GM18909 (cell line): ENCODE measurements around the gene FOXP1.

Source experiments
- ATAC-seq: cut with Tn5 transposase; IDR thresholded peaks from one replicate; pipeline ENCODE4 v1.9.1; 2021; ENCODE audit warnings: mild to moderate bottlenecking; ENCODE audit not compliant: unreplicated experiment, poor library complexity

Gene FOXP1

DNA sequence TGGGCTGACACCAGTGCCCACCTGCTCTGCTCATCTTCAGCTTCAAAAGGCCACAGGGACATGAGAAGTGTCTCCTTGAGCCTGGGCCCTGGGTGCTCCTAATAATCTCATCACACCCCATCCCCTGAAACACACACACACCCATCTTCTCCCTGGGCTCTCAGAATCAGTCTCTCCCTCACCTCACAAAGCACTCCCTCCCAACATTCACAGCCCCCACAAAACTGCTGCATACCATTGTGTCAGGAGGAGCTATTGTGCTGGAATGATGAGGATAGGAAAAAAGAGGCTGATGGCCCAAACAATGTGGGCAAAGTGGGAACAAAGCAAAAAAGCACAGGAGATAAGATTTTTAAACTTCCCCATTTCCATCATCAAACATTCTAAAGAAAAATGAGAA is 16.8 kb downstream of the FOXP1 start:
- no peak for ATAC-seq

- ATAC-seq, result no peak
Measured at GRCh38 chr3:71565976-71566375, 17.6 kb downstream of the FOXP1 start.

DNA sequence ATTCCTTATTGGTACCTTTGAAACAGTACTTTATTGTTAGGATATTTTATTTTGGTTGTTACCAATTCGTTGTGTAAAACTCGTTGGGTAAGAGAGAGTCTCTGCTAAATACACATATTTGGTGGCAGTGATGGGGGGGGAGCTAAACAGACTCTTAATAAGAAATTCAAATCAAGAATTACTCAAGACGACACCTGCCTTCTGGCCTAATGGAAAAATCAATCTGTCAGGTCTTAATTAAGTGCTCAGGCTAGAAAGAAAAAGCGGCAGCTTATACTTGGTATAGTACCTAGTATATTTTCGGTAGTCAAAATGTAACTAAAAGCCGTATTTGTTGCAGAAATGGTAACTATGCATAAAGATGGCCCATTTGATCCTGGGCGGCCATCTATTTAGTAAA is 18.2 kb downstream of the FOXP1 start:
- no peak for ATAC-seq

GRCh38 chr3:71564361-71564760 is 19.2 kb downstream of the FOXP1 start:
- peak; percentile 47 for ATAC-seq

- peak; percentile 91 for ATAC-seq
Measured at GRCh38 chr3:71563827-71564226, 19.7 kb downstream of the FOXP1 start.

- no peak for ATAC-seq
Measured at GRCh38 chr3:71562938-71563337, 20.6 kb downstream of the FOXP1 start.

DNA sequence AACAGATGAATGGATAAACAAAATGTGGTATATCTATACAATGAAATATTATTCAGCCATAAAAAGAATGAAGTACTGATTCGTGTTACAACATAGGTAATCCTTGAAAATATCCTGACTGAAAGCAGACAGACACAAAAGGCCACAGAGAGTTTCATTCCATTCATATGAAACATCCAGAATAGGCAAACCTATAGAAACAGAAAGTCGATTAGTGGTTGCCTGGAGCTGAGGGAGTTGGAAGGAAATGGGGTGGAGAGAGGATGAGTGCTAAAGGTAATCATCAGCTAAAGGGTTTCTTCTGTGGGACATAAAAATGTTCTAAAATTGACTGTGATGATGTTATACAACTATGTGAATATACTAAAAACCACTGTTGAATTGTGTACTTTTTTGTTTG is 22.9 kb downstream of the FOXP1 start:
- no peak for ATAC-seq

DNA sequence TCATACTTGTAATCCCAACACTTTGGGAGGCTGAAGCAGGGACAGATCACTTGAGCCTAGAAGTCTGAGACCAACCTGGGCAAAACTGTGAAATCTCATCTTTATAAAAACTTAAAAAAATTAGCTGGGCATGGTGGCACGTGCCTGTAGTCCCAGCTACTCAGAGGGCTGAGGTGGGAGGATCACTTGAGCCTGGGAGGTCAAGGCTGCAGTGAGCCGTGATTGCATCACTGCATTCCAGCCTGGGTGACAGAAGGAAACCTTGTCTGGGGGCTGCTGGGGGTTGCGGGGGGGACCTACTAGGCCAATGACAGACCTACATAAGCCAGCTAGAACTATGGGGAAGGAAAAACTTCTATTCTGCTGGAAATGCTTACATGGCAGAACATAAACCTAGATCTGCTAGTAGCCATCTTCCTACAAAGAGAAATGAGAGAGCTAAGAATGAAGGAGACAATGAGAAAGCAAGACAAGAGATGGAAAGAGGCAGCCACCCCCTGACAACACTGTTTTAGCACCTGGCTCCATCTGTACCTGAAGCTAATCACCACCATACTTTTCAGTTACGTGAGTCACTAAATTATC is 23.9 kb downstream of the FOXP1 start:
- no peak for ATAC-seq

GRCh38 chr3:71559021-71559420 is 24.5 kb downstream of the FOXP1 start:
- no peak for ATAC-seq

GRCh38 chr3:71554649-71555048 is 28.9 kb downstream of the FOXP1 start:
- peak; percentile 52 for ATAC-seq

DNA sequence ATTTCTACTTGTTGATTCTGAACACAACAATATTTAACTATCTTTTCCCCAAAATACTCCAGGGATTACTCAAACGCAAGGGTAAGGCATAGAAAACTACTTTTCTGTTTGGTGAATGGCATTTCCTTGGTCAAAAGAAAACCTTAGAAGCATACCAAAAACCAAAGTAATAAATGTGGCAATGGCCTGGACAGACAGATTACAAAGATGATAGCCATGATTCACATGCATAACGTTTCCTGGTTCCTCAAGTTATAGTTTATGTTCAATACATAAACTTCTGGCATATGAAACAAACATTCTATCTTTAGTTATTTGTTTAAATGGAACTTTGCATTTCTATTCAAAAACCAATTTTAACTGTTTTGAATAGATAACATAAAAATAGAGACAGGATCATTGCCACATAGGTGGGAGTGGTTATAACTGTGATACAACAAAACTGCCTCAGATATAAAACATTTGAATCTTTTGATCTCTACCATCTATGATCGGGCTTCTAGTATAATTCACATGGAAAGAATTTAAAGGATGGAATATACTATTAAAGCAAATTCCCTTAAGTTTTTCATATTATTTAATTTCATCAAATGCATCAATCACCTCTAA is 32.1 kb downstream of the FOXP1 start:
- no peak for ATAC-seq

- ATAC-seq, result no peak
Measured at GRCh38 chr3:71549951-71550350, 33.6 kb downstream of the FOXP1 start.

- peak; percentile 98 for ATAC-seq
Measured at GRCh38 chr3:71548705-71549384, 34.7 kb downstream of the FOXP1 start.

- ATAC-seq, result no peak
Measured at GRCh38 chr3:71547249-71548198, 36.0 kb downstream of the FOXP1 start.

- ATAC-seq, result no peak
Measured at GRCh38 chr3:71546821-71547220, 36.7 kb downstream of the FOXP1 start.

DNA sequence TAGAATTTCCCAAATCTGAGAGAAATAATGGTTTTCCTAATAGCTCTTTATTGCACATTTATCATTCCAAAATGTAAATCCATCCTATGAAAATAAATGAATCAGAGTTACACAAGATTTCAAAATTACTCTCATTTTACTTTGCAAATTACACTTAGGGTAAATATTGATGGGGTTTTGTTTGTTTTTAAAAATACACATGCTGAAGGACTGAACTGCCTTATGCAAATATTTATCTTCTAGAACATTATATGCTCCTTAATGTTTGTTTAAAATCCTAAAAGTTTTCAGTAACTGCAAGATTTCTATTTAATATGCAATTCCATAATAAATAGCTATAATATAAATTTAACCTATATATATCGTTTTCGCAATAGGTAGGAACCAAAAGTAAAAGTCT is 38.2 kb downstream of the FOXP1 start:
- ATAC-seq, result no peak

DNA sequence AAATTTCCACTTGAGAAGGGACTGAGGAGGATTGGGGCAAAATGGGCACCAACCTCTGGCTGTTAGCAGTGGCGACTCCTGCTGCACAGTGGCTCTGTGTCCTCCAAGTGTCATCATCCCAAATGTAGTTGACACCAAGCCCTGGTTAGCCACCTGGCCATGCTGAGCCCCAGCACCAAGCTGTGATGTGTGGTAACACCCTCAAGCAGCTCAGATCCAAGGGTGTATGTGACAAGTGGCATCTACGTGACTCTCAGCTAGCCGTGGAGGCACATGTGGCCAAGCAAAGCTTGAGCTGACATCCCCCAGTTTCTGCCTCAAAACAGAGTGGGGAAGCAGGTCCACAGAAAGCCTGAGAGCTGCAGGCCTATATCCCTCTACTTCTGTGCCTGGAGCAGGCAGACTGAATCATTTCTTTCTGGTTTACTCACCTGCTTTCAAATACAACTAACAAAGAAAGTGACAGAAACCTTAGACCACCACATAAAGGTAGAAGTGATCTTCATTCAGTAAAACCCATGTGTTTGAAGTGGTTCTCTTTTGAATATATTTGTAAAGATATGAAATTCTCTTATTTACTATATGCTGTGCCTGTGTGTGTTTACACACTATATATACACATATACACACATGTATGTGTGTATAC is 40.0 kb downstream of the FOXP1 start:
- ATAC-seq, result no peak

DNA sequence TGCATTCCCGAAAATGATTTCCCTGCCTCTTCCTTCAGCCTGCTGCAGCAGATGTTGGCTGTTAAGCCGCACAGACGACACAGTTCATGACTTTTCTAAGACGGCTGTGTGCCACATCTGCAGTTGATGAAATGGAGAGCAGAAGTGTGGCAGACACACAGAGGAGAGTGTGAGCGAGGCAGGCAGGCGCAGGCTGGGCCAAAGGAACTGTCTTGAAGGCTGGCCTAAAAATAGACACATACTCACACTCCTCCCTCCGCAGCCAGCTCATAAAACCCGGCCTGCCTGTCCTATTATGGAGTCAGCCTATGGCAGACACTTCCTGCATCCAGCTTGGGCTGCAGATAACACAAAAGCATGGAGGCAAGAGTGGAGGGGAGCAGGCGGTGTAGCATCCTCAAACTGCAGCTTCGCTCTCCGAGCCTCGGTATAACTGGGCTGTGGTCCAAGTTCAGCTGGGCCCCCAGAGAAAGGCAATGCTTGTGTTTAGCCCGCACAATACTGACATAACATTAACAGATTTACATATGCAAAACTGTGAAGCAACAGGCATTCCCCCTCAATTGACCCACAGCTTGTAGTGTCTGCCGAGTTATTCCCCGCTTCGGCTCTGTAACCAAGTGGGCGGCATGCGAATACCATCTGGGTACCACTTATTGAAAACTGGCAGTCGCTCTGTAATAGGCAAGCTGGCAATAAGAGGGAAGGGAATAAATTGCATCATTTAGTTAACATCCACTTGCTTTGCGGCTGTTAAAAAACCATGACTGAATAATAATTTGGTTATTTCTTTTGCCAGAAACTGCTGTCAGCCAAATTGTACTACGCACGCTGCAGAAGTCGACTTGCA is 40.8 kb downstream of the FOXP1 start:
- peak; percentile 73 for ATAC-seq

GRCh38 chr3:71541313-71541712 is 42.2 kb downstream of the FOXP1 start:
- ATAC-seq, result no peak
